Esophagus squamous epithelium (tissue), 5 donors: ENCODE results near the gene PCSK6. TPM values are rescaled to one million over a fixed set of nuclear protein-coding genes. Genes with fewer than 3 reads are reported as not detected.

Experiments used
- DNase-seq: peaks from one replicate; lab custom pipeline; 2025; lab: John Stamatoyannopoulos, UW
- H3K27ac ChIP-seq, 4 donors: fragments of 200-600 bp; sonication (generic); one replicate each; pipeline ENCODE4 v1.5.1; 2016 to 2019; ENCODE audit warnings: mild to moderate bottlenecking in 1 of 4
- H3K27me3 ChIP-seq, 4 donors: fragments of 200-600 bp; sonication (generic); 1 replicate in 3 of 4; 2 replicates in 1 of 4; pipeline versions ENCODE4 v1.5.1 to v1.6.0; 2017 to 2021; ENCODE audit warnings: antibody characterized with exemption in 1 of 4
- H3K36me3 ChIP-seq, 3 donors: fragments of 200-600 bp; sonication (generic); one replicate each; pipeline ENCODE4 v1.5.1; 2016 to 2019
- H3K4me1 ChIP-seq, 3 donors: fragments of 200-600 bp; sonication (generic); one replicate each; pipeline ENCODE4 v1.5.1; 2017 to 2019
- H3K4me3 ChIP-seq, 4 donors: fragments of 200-600 bp; sonication (generic); 1 replicate in 3 of 4; 2 replicates in 1 of 4; pipeline ENCODE4 v1.5.1; 2016 to 2019; ENCODE audit warnings: mild to moderate bottlenecking in 2 of 4, moderate library complexity in 1 of 4
- H3K9me3 ChIP-seq, 3 donors: fragments of 200-600 bp; sonication (generic); one replicate each; pipeline ENCODE4 v1.5.1; 2016 to 2019
- POLR2A ChIP-seq, 4 donors: fragments of 450-650 bp; IDR thresholded peaks; one replicate each; pipeline ENCODE4 v1.6.1; 2017; ENCODE audit warnings: antibody characterized with exemption in 4 of 4, mild to moderate bottlenecking in 4 of 4, moderate library complexity in 3 of 4
- WGBS, 2 donors: methylation state at CpG; one replicate each; pipeline ENCODE4 v1.1.5; 2018; 5-methylcytosine and 5-hydroxymethylcytosine counted together
- intact Hi-C: fragments of 100-400 bp; cut with DNase I; formaldehyde crosslinking; loops from one replicate; pipeline ENCODE4 v1.15.0; 2022
- total RNA-seq, 4 donors: library from RNA; depleted of rRNA; stranded (reverse); fragments of >200 nt; gene quantifications; one replicate each; pipeline ENCODE4 v1.1.0, GENCODE V29; 2016
- TF ChIP-seq, protein P1 (sequence below), 6 experiments: fragments of 450-650 bp in 4 of 6; fragments of 200-600 bp in 2 of 6; sonication (generic) in 2 of 6; IDR thresholded peaks; one replicate each; pipeline ENCODE4 v1.5.1; 2016 to 2019; ENCODE audit warnings: antibody characterized with exemption in 6 of 6, mild to moderate bottlenecking in 4 of 6, moderate library complexity in 4 of 6
- donor health status: DM: yes; HTN: yes; CAD: no.

The PCSK6 gene
- total RNA-seq, 4 donors from 2014 or later, result 5.1 to 13.8 (median 9.2) TPM

GRCh38 chr15:101533371-101534140 lies 44.0 kb upstream of the PCSK6 start:
- TF ChIP-seq, protein P1, sequence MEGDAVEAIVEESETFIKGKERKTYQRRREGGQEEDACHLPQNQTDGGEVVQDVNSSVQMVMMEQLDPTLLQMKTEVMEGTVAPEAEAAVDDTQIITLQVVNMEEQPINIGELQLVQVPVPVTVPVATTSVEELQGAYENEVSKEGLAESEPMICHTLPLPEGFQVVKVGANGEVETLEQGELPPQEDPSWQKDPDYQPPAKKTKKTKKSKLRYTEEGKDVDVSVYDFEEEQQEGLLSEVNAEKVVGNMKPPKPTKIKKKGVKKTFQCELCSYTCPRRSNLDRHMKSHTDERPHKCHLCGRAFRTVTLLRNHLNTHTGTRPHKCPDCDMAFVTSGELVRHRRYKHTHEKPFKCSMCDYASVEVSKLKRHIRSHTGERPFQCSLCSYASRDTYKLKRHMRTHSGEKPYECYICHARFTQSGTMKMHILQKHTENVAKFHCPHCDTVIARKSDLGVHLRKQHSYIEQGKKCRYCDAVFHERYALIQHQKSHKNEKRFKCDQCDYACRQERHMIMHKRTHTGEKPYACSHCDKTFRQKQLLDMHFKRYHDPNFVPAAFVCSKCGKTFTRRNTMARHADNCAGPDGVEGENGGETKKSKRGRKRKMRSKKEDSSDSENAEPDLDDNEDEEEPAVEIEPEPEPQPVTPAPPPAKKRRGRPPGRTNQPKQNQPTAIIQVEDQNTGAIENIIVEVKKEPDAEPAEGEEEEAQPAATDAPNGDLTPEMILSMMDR (IDR thresholded peaks at IDR 0.05), result no peak
- no peak for TF ChIP-seq POLR2A (IDR thresholded peaks at IDR 0.05)
- Histone ChIP-seq H3K9me3 (no peaks in the 10 kb centered on the region), H3K27me3 (peaks cover 0 to 11% (median 0%) of the 10 kb centered on the region in 4 donors), H3K27ac (no peak overlapping the region), H3K36me3 (no peaks in the 10 kb centered on the region), H3K4me1 (peaks cover 0 to 8% (median 2%) of the 10 kb centered on the region in 3 donors), H3K4me3 (no peak overlapping the region)
- WGBS, 2 donors, result 75 to 87% methylated on average over 3 to 4 of the region's 13 CpGs
- no peak for DNase-seq
- intact Hi-C loops, result no loop called here

DNA sequence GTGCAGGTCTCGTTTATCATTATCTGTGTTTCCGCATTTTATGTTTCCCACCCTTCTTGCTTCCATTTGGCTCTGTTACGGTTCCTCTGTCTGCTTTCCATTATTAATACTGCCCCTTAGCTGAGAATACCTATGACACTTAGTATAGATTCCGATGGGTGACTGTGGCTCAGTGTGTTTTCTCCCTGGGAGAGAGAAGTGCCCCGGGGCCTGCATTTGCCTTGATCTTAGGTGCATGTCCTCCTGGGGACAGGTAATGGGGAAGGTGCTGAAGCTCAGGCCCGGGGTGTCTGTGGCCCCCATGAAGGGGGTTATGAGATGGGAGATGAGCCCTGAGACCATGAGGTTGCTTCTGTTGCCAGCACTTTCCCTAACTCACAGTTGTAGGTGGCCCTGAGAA lies 43.4 kb upstream of the PCSK6 start:
- H3K4me3 ChIP-seq, result no peak overlapping the region
- 81 to 85% methylated on average over 4 to 6 of the region's 6 CpGs for WGBS, 2 donors
- no peaks in the 10 kb centered on the region for H3K36me3 ChIP-seq
- H3K4me1 ChIP-seq, result peaks cover 0 to 14% (median 8%) of the 10 kb centered on the region in 3 donors
- DNase-seq, result no peak
- no peak for TF ChIP-seq POLR2A (IDR thresholded peaks at IDR 0.05)
- TF ChIP-seq, protein P1 (IDR thresholded peaks at IDR 0.05), result no peak
- no peaks in the 10 kb centered on the region for H3K9me3 ChIP-seq
- intact Hi-C loops, result no loop called here
- peaks cover 0 to 18% (median 0%) of the 10 kb centered on the region in 4 donors for H3K27me3 ChIP-seq
- no peak overlapping the region for H3K27ac ChIP-seq

- intact Hi-C loops, result no loop called here
- Histone ChIP-seq H3K4me3 (no peak overlapping the region), H3K9me3 (no peaks in the 10 kb centered on the region), H3K4me1 (peaks cover 0 to 20% (median 12%) of the 10 kb centered on the region in 3 donors), H3K27ac (no peak overlapping the region), H3K27me3 (peaks cover 0 to 20% (median 0%) of the 10 kb centered on the region in 4 donors), H3K36me3 (no peaks in the 10 kb centered on the region)
- 68 to 77% methylated on average over 5 to 6 of the region's 13 CpGs for WGBS, 2 donors
- DNase-seq, result no peak
- TF ChIP-seq, protein P1 (IDR thresholded peaks at IDR 0.05), result no peak
- no peak for TF ChIP-seq POLR2A (IDR thresholded peaks at IDR 0.05)
Observed at GRCh38 chr15:101531170-101531569, 41.7 kb upstream of the PCSK6 start.

DNA sequence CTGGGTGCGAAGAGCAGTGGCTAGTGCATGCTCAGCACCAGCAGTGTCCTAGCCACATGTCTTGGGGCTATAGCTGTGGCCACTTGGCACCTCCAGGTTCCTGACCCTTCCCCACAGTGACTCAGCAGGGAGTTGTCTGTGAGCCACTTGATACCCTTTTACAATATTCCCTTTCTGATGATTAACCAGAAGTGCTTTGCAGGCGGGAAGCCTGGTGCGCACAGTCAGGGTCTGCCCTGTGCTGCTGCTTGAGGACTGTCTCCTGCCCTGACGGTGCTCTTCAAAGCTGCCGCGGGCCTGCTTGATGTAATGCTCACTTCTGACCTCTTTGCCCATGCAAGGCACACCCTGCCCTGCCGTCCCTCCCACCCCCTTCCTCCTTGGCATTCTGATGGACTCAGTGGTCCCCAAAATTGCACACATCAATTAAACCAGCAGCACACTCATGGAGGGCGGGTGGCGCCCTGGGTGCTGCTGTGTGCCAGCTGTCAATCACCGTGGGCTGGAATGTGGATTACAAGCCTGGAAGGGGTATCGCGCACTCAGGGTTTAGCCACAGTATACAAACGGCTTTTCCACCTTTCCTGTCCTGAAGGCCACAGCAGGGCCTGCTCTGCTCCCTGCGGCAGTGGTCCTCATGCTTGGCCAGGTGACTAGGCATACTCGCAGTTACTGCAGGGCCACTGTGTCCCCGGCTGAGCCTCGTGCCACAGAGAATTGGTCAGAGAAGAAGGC lies 40.9 kb upstream of the PCSK6 start:
- Histone ChIP-seq H3K36me3 (no peaks in the 10 kb centered on the region), H3K4me1 (peaks cover 0 to 20% (median 12%) of the 10 kb centered on the region in 3 donors), H3K9me3 (no peaks in the 10 kb centered on the region), H3K27ac (no peak overlapping the region), H3K27me3 (peaks cover 0 to 16% (median 0%) of the 10 kb centered on the region in 4 donors), H3K4me3 (no peak overlapping the region)
- WGBS, 2 donors, result 78 to 79% methylated on average over 11 to 13 of the region's 17 CpGs
- TF ChIP-seq POLR2A (IDR thresholded peaks at IDR 0.05), result no peak
- intact Hi-C loops, result no loop called here
- DNase-seq, result no peak

GRCh38 chr15:101528917-101529299 lies 39.4 kb upstream of the PCSK6 start:
- no peak for TF ChIP-seq POLR2A (IDR thresholded peaks at IDR 0.05)
- TF ChIP-seq, protein P1 (IDR thresholded peaks at IDR 0.05), result no peak
- Histone ChIP-seq H3K4me3 (no peak overlapping the region), H3K27me3 (peaks cover 0 to 17% (median 0%) of the 10 kb centered on the region in 4 donors), H3K9me3 (no peaks in the 10 kb centered on the region), H3K36me3 (no peaks in the 10 kb centered on the region), H3K4me1 (peaks cover 0 to 20% (median 12%) of the 10 kb centered on the region in 3 donors), H3K27ac (peak overlapping the region in 2 of 4 donors; percentile 14 to 51)
- intact Hi-C loops, result no loop called here
- WGBS, 2 donors, result 77 to 94% methylated on average over 4 of the region's 4 CpGs
- no peak for DNase-seq
